ENCODE data around the gene GRIN2A.

Gene GRIN2A

DNA sequence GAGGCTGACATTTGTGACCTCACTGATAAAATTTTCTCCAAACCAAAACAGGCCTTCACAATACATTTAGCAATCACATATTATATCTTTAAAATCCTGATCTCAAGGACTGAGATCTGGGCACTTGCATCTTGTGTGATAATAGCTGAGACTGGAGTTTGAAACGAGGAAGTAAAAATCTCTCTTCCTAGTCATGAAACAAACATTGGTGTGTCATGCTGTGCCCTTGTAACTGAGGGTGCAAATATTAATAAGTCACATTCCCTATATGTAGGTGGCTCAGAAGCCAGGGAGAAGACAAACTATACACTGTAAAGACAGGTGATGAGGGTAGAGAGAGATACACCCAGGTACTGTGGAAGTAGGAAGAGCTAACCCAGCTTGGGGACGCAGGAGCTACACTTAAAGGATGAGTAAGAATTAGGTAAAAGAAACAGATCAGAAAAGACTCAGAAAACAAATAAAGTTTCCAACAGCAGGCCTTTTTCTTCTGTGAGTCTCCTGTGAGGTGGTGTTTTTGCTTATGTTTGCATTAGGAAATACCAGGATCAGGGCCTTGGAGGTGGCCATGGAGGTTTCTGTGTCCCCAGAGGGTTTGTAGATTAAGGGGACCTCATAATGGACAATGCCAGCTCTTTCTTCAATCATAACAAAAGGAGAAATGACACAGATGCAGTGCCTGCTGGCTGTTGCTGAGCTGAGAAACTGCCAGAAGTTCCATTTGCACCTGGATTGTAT lies 335.7 kb downstream of the GRIN2A start:
- DNase-seq = no peak

DNA sequence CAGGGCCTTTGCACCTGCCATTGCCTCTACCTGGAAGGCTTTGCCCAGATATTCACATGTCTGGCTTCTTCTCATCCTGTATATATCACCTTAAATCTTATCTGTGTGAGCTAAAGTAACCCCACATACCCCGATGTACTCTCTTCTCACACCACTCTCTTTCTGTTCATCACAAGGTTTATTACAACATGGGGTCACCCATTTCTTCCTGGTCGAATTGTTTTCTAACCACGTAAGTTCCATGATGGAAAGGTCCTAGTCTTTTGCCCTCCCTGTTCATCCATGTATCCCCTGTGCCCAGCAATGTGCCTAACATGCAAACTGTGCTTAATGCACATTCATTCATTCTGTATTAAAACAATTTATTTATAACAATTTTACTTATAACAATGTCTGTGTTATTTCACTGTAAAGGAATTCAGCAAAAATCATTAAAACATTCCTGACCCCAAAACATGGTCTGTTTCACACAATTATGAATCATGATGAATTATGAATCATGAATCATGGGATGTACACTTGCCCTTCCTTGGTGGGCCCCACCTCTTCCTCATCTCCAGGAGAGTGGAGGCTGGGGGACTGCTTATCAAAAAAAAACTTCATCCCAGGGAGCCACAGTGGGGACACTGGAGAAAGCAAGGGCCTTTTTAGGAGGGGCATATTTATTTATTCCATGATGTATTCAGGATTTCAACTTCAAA lies 336.4 kb downstream of the GRIN2A start:
- DNase-seq = no peak

DNA sequence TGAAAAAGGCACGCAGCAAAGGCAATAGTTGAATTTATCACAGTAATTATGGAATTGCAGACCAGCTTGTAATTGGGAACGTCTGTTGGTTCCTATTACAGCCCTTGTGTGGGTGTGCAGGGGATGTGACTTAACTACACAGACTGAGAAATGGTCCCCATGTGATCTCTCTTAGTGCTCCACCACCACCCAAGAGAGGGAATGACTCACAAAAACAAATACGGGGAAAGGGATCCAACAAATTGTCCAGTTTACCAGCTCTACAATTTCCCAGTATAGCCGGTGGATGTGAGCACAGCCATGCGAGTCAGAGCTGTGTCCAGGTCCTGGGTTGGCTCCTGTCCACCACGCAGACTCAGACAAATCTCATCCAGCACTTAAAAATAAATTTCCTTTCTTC lies 337.9 kb downstream of the GRIN2A start:
- no peak for DNase-seq

DNA sequence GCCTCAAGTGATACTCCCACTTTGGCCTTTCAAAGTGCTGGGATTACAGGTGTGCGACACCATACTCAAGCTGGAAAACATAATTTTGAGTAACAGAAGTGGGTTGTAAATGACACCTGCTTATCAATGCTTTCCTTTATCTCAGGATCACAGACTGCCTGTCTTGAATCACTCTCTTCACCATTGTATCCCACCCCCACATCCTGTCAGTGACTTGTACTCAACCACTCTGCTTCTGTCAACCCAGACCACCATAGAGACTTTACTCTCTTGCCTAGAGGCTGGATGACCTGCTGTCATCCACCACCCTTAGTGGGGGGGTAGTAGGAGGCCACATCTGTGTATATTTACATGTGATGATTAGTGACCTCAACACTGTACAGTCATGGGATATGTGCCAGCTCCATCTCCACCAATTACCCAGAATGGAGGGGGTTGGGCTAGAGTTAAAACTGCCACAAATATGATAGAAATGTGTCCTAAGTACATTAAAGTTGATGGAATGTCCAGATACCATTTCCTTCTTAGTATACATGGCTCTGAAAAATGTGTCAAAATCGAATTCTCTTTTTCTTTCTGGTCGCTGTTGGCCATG lies 338.7 kb downstream of the GRIN2A start:
- no peak for DNase-seq

DNA sequence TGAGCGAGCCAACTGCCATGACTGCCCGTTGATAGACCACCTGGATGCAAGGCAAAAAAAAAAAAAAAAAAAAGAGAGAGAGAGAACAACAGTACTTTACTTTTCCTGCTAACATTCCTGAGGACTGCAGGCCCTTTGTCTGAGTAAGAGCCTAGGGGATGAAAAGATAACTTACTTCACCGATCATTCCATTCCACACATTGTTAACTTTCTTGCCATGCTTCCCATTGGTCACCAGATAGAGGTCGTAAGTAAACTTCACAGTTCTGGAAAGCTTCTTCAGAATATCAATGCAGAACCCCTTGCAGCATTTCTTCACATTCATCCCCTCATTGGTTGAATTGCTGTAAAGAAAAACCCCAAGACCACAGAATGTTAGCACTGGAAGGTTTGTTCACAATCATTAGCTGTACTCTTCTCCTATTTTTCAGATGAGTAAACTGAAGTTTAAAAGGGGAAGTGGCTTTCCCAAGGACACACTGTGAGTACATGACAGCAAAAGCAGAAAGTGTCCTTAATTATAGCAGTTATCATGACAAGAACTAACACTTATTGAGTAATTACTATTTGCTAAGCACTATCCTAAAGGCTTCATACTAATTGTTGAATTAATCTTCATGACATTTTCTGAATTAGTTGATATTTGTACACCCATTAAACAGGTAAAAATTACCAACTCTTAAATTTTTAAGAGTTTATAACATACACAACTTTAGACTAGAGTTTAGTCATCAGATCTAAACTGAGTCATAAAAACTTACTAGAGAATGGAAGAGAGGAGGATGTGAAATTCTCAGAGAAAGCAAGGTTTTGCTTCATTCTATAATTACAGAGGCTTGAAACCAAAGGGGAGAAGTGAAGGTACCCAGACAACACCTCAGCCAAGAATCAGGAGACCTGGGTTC lies 341.2 kb downstream of the GRIN2A start:
- DNase-seq = no peak

DNA sequence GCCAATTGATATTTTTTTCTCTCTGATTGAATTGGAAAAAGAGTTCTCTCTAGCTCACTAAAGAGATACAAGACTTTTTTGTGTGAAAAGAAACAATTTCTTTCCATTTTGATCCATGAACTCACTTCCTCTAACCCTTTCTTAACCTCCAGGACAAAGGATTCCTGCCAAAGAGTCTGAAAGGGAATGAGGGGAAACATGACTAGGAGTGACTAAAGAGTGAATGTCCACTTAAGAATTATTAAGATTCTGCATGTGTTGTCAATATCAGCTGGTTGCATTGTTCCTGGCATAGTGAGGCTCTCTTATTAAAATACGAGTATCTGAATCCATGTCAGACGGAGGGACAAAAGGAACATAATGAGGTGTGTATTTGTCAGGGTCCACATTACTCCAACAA lies 344.7 kb downstream of the GRIN2A start:
- DNase-seq = no peak

DNA sequence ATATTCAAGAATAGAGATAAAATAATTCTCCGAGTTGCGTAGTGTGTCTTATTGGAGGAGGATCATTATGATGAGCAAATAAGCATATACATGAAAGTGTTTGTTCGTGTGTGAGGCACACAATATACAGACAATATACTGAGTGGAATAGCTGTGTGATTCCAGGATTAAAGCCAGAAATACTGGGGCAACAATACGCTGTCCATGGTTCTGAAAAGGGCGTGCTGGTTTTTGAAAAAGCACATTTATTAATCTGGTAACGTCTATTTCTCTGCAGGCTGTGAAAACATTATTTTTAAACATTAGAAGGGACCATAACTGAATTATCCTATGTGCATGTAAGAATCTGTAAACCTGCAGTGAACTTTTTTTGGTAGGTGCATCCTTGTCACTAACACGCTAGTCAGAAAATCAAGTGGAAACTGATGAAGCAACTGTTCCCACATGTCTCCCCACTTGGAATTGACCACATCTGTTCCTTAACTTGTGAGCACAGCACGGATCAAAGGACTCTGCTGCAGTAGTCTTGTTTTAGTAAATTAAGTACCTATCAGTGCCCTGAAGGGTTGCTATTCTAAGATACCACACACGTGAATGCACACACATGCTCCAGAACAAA lies 346.0 kb downstream of the GRIN2A start:
- DNase-seq = no peak

DNA sequence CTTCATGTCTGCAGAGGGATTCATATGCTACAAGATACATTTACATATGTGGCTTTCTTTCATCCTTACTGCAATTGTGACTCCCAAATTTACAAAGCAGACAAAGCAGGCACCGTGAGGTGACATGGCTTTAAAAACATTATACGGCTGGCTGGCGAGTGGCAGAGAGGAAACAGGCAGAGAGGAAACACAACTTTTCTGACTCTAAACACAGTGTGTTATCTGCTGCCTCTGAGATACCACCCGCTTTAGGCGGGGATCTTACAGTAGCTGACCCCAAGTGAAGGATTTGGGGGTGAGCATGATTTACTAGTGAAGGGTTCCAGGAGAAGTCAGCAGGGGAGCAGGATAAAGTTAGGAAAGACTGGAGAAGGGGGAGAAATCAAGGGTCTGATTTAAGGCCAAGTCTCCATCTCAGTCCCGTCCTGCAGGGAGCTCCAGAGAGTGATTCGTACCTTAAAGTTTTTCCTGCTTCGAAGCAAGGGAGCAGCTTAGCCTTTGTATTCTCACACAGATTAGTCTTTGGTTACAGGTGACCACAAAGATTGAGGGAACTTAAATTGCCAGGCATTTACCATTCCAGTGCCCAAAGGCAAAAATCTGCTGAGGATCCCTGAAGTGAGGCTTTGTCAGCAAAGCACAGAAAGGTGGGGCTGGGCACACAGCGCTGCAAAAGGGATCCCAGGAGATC lies 355.0 kb downstream of the GRIN2A start:
- no peak for DNase-seq

DNA sequence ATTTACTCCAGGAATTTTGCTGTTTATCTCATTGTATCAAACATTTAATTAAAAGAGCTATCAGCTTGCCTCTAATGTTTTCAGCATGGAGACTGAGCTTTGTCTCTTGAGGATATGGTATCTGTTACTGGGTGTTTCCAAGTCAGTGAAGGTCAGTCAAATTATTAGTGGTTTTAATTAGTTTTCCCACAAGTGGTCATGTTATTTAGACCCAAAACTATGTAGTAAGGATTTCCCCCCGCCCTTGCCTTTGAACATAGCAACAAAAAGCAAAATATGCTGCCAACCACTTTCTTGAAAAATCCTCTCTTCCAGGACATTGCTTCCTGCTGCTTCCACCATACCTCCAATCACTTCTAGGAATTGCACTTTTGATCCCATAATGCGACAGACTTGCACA lies 355.6 kb downstream of the GRIN2A start:
- no peak for DNase-seq

DNA sequence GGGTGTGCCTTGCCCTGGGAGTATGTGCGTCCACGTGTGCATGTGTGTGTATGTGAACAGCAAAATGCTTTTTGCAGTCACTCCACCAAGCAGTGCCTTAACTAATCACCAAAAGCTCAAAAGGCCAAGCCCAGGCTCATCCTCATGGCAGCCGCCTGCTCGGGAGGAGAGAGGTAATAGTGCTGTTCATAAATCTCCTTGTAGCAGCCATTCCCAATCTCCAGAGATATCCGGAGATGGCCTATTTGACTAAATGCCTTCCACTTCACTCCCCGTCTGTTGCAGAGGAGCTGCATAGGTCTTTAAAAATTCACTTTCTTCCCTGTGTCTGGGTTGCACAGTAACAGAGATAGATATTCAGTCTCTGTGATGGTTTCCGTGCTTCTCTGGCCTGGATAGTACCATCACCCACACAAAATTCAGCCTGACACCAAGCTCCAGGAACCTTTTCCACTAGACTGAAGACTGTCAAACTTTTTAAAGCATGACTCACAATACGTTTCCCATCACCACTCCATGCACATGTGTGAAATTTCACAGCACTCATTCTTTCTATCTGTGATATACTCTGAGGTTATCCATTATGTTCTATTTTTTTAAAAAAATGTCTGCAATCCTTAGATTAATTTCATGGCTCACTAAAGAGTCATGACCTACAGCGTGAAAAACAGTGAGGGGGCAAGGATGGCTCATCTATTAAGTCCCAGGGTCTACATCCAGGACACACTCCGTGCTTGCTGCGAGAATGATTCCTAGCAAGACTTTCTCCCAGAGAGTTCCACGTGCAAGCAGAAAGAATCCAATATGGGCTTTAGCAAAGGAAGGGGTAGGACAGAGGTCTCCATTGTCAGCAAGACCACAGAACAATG lies 357.8 kb downstream of the GRIN2A start:
- DNase-seq = no peak

DNA sequence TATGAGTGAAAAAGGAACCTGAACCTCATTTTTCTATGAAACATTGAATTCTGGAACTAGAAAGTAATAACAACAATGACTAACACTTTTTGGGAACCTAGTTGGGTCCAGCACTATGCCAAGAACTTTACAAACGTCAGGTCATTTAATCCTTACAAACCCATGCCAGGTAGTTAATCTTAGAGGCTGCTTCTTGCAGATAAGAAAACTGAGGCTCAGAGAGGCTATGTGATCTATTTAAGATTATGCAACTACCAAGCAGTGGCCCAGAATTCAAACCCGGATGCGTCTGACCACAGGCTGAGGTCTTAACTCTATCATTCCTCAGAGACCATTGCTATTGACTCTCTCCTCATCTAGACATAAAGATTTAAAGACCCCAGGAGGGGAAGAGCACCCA lies 358.7 kb downstream of the GRIN2A start:
- DNase-seq = no peak

DNA sequence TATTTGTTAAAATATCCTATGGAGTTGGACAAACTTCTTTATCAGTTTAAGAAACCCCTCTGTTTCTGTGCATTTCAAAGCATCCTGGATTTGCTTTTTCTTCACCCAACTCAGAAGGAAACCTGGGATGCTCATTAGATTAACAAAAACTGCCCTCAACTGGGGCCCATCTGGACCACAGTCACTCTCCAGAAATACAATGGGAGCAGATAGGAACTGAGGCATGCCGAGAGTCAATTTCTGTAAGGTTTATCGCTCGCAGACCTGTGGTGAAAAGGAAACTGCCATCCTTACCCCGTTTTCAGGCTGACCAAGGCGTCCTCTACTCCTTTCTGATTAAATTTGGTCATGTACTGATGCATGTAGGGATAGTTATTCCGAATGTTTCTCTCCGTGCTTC lies 360.3 kb downstream of the GRIN2A start:
- DNase-seq = no peak

DNA sequence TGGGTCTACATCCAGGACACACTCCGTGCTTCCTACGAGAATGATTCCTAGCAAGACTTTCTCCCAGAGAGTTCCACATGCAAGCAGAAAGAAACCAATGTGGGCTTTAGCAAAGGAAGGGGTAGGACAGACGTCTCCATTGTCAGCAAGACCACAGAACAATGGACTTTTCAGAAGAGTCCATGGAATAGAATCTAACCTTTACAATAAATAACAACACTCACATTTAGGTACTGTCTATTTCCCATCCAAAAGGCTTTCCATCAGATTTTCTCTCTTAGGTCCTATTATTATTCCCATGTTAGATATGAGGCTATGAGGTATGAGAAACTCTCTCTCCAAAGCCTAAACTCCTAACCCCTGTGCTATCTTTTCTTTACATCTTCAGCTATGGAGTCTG lies 360.9 kb downstream of the GRIN2A start:
- DNase-seq = no peak

DNA sequence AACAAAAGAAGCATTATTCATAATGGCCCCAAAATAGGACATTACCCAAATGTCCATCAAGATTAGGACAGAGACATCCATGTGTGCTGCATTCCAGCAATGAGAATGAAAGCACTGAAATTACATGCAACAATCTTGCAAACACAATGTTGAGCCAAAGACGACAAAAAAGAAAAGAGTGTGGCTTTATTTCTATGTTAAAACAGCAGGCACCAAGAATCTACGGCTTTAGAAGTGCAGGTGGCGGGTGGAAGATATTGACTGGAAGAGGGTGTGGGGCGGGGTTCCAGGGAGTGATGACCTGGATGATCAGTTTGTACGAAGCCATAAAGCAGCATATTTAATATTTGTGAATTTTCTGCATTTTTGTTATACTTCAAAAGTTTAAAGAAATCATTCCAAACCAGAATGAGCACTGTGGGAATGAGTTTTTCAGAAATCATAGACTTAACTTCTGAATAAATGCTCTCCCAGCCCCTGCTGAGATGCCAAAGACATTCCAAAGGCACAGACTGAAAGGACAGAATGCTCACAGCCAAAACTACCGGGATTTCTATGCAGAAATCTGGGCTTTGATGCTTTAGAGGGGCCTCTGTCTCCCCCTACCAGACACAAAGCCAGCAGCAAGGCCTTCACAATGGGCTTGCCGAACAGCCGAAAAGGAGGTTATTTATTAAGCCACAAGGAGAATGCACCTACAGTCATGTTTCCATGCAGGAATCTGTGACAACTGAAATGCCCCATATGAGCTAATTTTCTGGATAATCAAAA lies 361.6 kb downstream of the GRIN2A start:
- DNase-seq = no peak

DNA sequence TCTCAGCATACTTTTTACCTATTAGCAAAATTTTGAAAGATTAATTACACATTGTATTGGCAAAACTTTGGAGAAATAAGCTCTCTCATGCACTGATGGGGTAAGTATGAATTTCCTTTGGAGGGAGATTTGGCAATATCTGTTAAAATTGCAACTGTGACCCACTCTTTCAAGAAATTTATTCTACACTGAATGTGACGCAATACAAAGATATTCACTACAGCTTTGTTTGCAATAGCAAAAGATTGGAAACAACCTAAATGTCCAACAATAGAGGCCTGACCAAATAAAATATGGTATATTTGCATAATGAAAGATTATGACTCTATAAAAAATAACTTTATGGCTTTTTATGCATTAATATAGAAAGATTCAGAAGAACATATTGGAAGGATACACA lies 363.5 kb downstream of the GRIN2A start:
- DNase-seq = no peak

DNA sequence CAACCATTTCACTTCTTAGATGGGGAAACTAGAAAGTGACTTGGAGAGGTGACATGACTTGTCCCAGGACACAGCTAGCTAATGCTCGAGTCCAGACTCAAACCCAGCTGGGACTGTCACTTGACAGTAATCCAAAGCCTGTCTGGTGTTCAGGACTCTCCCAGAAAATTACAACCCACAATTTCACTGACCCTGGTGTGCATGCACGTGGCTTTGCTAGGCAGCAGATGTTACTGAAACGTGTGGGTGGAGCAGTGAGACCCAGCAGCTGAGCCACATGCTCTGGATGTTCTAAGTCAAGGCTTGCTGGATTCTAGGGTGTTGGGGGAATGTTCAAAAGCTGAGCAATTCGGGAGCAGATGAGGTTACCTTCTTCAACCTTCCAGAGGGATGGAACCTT lies 364.6 kb downstream of the GRIN2A start:
- DNase-seq = no peak

DNA sequence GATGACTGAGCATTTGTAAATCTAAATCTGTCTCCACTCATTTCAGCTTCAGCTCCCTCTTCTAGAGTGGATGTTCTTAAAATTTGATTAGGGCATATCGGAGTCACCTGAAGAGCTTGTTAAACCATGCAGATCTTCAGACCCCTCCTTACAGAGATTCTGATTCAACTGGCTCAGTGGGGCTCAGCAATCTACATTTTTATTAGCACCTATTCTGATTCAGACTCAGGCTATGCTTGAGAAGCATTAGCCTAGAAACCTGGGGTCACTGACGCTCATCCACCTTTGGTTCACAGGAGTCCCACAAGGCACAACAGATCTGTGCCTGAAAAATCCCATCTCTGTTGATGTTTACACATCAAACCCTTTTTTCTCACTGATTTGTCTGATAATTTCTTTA lies 365.6 kb downstream of the GRIN2A start:
- DNase-seq = no peak

DNA sequence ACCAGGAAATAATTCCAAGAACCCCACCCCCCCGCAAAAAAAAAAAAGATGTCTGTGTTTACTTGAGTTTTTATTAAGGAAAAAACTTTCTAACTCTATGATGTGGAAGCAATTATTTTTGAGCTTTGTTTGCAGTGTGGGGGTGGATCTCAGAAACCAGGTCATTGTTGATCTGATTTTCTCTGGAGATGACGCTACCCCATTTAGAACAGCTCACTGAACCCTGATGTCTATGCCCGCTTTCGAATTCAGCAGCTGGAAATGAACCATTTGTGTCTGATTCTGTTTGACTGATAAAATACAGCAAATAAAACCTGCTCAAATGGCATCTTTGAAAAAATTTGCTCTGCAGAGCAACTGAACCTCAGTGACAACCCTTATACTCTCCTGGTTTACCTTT lies 368.6 kb downstream of the GRIN2A start:
- DNase-seq = no peak

DNA sequence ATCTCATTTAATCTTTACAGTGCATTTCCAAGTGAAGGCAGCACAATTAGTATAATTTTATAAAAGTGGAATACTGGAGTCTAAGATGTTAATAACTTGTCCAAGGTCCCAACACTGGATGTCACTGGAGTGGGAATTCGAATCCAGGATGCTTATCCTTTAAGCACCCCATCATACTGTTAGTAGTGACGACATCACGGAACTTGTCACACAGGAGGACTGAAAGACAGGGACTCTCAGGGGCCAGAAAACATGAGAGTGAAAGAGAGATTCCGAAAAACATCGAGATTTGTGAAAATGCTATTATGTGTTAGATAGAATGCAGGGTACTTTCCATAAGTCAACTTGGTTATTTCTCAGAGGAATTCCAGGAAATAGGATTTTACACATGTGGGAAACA lies 374.0 kb downstream of the GRIN2A start:
- no peak for DNase-seq

DNA sequence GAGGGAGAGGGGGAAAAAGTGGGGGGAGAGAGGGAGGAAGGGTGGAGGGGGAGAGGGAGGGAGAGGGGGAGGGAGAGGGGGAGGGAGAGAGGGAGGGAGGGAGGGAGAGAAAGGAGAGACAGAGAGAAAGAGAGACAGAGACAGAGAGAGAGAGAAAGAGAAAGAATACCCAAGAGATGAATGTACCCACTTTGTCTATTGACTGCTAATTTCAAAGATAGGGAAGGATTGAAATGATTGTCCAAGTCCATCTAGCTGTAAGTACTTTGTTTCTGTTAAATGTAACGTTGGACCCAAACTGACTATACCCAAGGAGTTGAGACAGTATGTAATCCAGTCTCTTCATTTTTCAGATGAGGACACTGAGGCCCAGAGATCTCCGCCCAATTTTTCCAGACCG lies 374.9 kb downstream of the GRIN2A start:
- no peak for DNase-seq

Data from activated naive CD4-positive, alpha-beta T cell treated with Interleukin-2 at 50 U/mL for 16 hours (primary cell).